ENCODE data around the gene SERPINB3. TPM values are rescaled to one million over a fixed set of nuclear protein-coding genes. Genes with fewer than 3 reads are reported as not detected.
"Not testable (repeated sequence)": the region's sequence is repeated elsewhere in the genome, so short reads cannot be mapped to it uniquely, and the experiment has no call there.

SERPINB3 gene
- total RNA-seq, 1 donor from 2014 or later, result not detected

GRCh38 chr18:63646936-63647335, 14.8 kb downstream of the SERPINB3 start:
- DNase-seq (ENCODE audit: low spot score), result no peak

- not testable (repeated sequence) for DNase-seq (ENCODE audit: low spot score)
Observed at GRCh38 chr18:63644694-63645093, 17.0 kb downstream of the SERPINB3 start.

GRCh38 chr18:63644142-63644541, 17.6 kb downstream of the SERPINB3 start, which contains the start of gene SERPINB4:
Gene SERPINB4, minus strand, starts transcription at chr18:63644256. Its CDS starts 679 bp downstream, at chr18:63643577.
- DNase-seq (ENCODE audit: low spot score), result not testable (repeated sequence)

GRCh38 chr18:63642668-63643356, 18.9 kb downstream of the SERPINB3 start:
- not testable (repeated sequence) for DNase-seq (ENCODE audit: low spot score)

GRCh38 chr18:63641157-63641680, 20.5 kb downstream of the SERPINB3 start:
- not testable (repeated sequence) for DNase-seq (ENCODE audit: low spot score)

GRCh38 chr18:63637703-63638102, 24.0 kb downstream of the SERPINB3 start:
- no peak for DNase-seq (ENCODE audit: low spot score)

- DNase-seq (ENCODE audit: low spot score), result no peak
Observed at GRCh38 chr18:63627819-63628218, 33.9 kb downstream of the SERPINB3 start.

- DNase-seq (ENCODE audit: low spot score), result no peak
Observed at GRCh38 chr18:63626431-63626830, 35.3 kb downstream of the SERPINB3 start.

GRCh38 chr18:63624863-63625262, 36.8 kb downstream of the SERPINB3 start:
- DNase-seq (ENCODE audit: low spot score), result no peak

GRCh38 chr18:63619661-63620060, 42.0 kb downstream of the SERPINB3 start:
- DNase-seq (ENCODE audit: low spot score), result no peak

GRCh38 chr18:63617915-63618234, 43.8 kb downstream of the SERPINB3 start:
- no peak for DNase-seq (ENCODE audit: low spot score)

- no peak for DNase-seq (ENCODE audit: low spot score)
Observed at GRCh38 chr18:63617049-63617914, 44.4 kb downstream of the SERPINB3 start.

- no peak for DNase-seq (ENCODE audit: low spot score)
Observed at GRCh38 chr18:63613420-63613819, 48.3 kb downstream of the SERPINB3 start.

- no peak for DNase-seq (ENCODE audit: low spot score)
Observed at GRCh38 chr18:63606526-63606925, 55.2 kb downstream of the SERPINB3 start.

Other genes starting within 250 kb of the SERPINB3 start
- 80.5 TPM for gene VPS4B, start 239.4 kb downstream of the SERPINB3 start, total RNA-seq
- 0.14 TPM for gene SERPINB5, start 184.9 kb downstream of the SERPINB3 start, total RNA-seq
- not detected for gene SERPINB12, start 119.5 kb downstream of the SERPINB3 start, total RNA-seq
- gene SERPINB13, start 74.5 kb downstream of the SERPINB3 start, total RNA-seq, result not detected
- gene SERPINB4, start 17.6 kb downstream of the SERPINB3 start, total RNA-seq, result not detected
- not detected for gene SERPINB11, start 41.1 kb upstream of the SERPINB3 start, total RNA-seq
- gene SERPINB7, start 113.5 kb upstream of the SERPINB3 start, total RNA-seq, result 0.17 TPM
- not detected for gene SERPINB2, start 225.8 kb upstream of the SERPINB3 start, total RNA-seq
- not detected for gene SERPINB10, start 246.1 kb upstream of the SERPINB3 start, total RNA-seq

Measured in mucosa of gallbladder (tissue), 1 donor.